Activated CD4-positive, CD25-positive, alpha-beta regulatory T cell treated with anti-CD3 and anti-CD28 coated beads, Interleukin-2, amount 50 U/mL, for 16 hours (primary cell): ENCODE measurements around the gene SRA1.
A peak's percentile ranks its signal among the peaks of the same experiment; 100 is the strongest.
"Not testable (repeated sequence)": the region's sequence is repeated elsewhere in the genome, so short reads cannot be mapped to it uniquely, and the experiment has no call there.

Experiments
- DNase-seq: peaks from one replicate; pipeline ENCODE4 v3.0.0-alpha.2; 2020; ENCODE audit warnings: low read depth, low spot score

The SRA1 gene

GRCh38 chr5:140557136-140557805 lies at the start of gene SRA1:
TSS of gene SRA1 (minus strand) at chr5:140557473. CDS start at chr5:140557452, 21 bp downstream.
- peak; percentile 70 for DNase-seq

GRCh38 chr5:140607031-140607430 lies 49.8 kb upstream of the SRA1 start:
- DNase-seq, result no peak

GRCh38 chr5:140605879-140606278 lies 48.6 kb upstream of the SRA1 start:
- no peak for DNase-seq

GRCh38 chr5:140603734-140604133 lies 46.5 kb upstream of the SRA1 start:
- no peak for DNase-seq

- DNase-seq, result not testable (repeated sequence)
Measured at GRCh38 chr5:140603446-140603698, 46.1 kb upstream of the SRA1 start.

GRCh38 chr5:140602147-140602546 lies 44.9 kb upstream of the SRA1 start:
- DNase-seq, result no peak

GRCh38 chr5:140600096-140600495 lies 42.8 kb upstream of the SRA1 start:
- no peak for DNase-seq

- DNase-seq, result no peak
Measured at GRCh38 chr5:140598836-140599235, 41.6 kb upstream of the SRA1 start.

- no peak for DNase-seq
Measured at GRCh38 chr5:140596321-140596741, 39.1 kb upstream of the SRA1 start.

GRCh38 chr5:140595538-140596300 lies 38.4 kb upstream of the SRA1 start:
- DNase-seq, result no peak

GRCh38 chr5:140594169-140594568 lies 36.9 kb upstream of the SRA1 start:
- DNase-seq, result no peak

GRCh38 chr5:140593070-140593469 lies 35.8 kb upstream of the SRA1 start:
- DNase-seq, result not testable (repeated sequence)

- no peak for DNase-seq
Measured at GRCh38 chr5:140591747-140592372, 34.6 kb upstream of the SRA1 start.

- no peak for DNase-seq
Measured at GRCh38 chr5:140590861-140591260, 33.6 kb upstream of the SRA1 start.

- DNase-seq, result no peak
Measured at GRCh38 chr5:140588311-140589070, 31.2 kb upstream of the SRA1 start.

GRCh38 chr5:140587495-140587894 lies 30.2 kb upstream of the SRA1 start:
- no peak for DNase-seq

- not testable (repeated sequence) for DNase-seq
Measured at GRCh38 chr5:140579188-140579747, 22.0 kb upstream of the SRA1 start.

GRCh38 chr5:140576776-140577201 lies 19.5 kb upstream of the SRA1 start:
- no peak for DNase-seq

GRCh38 chr5:140575309-140575708 lies 18.0 kb upstream of the SRA1 start:
- DNase-seq, result no peak

- DNase-seq, result no peak
Measured at GRCh38 chr5:140574165-140574564, 16.9 kb upstream of the SRA1 start.

GRCh38 chr5:140573683-140574082 lies 16.4 kb upstream of the SRA1 start:
- DNase-seq, result no peak

- no peak for DNase-seq
Measured at GRCh38 chr5:140571105-140571504, 13.8 kb upstream of the SRA1 start.
